KMS-11 (cell line): ENCODE measurements around the gene MYDGF.

Experiments used
- H2AFZ ChIP-seq: fragments of 200-600 bp; sonication (generic); 2 replicates; pipeline ENCODE4 v1.6.1; 2016; ENCODE audit warnings: antibody characterized with exemption, mixed run types, low read depth
- H3K27ac ChIP-seq: fragments of 200-600 bp; sonication (generic); 2 replicates; pipeline ENCODE4 v1.6.1; 2016; ENCODE audit warnings: mild to moderate bottlenecking, mixed run types
- H3K27me3 ChIP-seq: fragments of 200-600 bp; sonication (generic); 2 replicates; pipeline ENCODE4 v1.6.1; 2017; ENCODE audit warnings: mild to moderate bottlenecking, low read depth, mixed run types, moderate library complexity; ENCODE audit not compliant: insufficient read depth
- H3K36me3 ChIP-seq: fragments of 200-600 bp; sonication (generic); 2 replicates; pipeline ENCODE4 v1.6.1; 2017; ENCODE audit warnings: mild to moderate bottlenecking, mixed run types; ENCODE audit not compliant: insufficient read depth
- H3K4me1 ChIP-seq: fragments of 200-600 bp; sonication (generic); 2 replicates; pipeline ENCODE4 v1.6.1; 2016; ENCODE audit warnings: mild to moderate bottlenecking, low read depth, mixed run types; ENCODE audit not compliant: poor library complexity, severe bottlenecking
- H3K4me2 ChIP-seq: fragments of 200-600 bp; sonication (generic); 2 replicates; pipeline ENCODE4 v1.7.0; 2016; ENCODE audit warnings: mild to moderate bottlenecking, mixed run types
- H3K4me3 ChIP-seq: fragments of 200-600 bp; sonication (generic); IDR thresholded peaks from 2 replicates; pipeline ENCODE4 v1.6.1; 2017; ENCODE audit warnings: low read depth, low read length, mixed read lengths; ENCODE audit not compliant: insufficient read depth
- H3K79me2 ChIP-seq: fragments of 200-600 bp; sonication (generic); 2 replicates; pipeline ENCODE4 v1.6.1; 2016; ENCODE audit warnings: low read depth, mixed run types; ENCODE audit not compliant: insufficient read depth
- H3K9ac ChIP-seq: fragments of 200-600 bp; sonication (generic); 2 replicates; pipeline ENCODE4 v1.6.1; 2016; ENCODE audit warnings: mild to moderate bottlenecking, mixed run types
- H4K20me1 ChIP-seq: fragments of 200-600 bp; sonication (generic); 2 replicates; pipeline ENCODE4 v1.6.1; 2016; ENCODE audit warnings: mild to moderate bottlenecking, mixed run types; ENCODE audit not compliant: insufficient read depth
- TF ChIP-seq, protein P1 (sequence below): fragments of 200-600 bp; sonication (generic); conservative IDR thresholded peaks from 2 replicates; pipeline ENCODE4 v1.6.1; 2017; ENCODE audit warnings: low read depth, mild to moderate bottlenecking, antibody characterized with exemption, low read length, moderate library complexity, mixed read lengths

Gene MYDGF

GRCh38 chr19:4635754-4636116 lies 34.4 kb downstream of the MYDGF start:
- H2AFZ ChIP-seq, result peak overlapping the region; percentile 57; the same call in 1 of the 2 replicates
- no peak overlapping the region for H3K4me3 ChIP-seq
- peaks cover 23% of the 10 kb centered on the region for H3K4me1 ChIP-seq
- peak overlapping the region; percentile 48 for H3K4me2 ChIP-seq
- no peaks in the 10 kb centered on the region for H4K20me1 ChIP-seq
- H3K79me2 ChIP-seq, result no peaks in the 10 kb centered on the region
- no peaks in the 10 kb centered on the region for H3K27me3 ChIP-seq
- H3K9ac ChIP-seq, result no peak overlapping the region
- H3K27ac ChIP-seq, result no peak overlapping the region
- H3K36me3 ChIP-seq, result no peaks in the 10 kb centered on the region
- TF ChIP-seq, protein P1, sequence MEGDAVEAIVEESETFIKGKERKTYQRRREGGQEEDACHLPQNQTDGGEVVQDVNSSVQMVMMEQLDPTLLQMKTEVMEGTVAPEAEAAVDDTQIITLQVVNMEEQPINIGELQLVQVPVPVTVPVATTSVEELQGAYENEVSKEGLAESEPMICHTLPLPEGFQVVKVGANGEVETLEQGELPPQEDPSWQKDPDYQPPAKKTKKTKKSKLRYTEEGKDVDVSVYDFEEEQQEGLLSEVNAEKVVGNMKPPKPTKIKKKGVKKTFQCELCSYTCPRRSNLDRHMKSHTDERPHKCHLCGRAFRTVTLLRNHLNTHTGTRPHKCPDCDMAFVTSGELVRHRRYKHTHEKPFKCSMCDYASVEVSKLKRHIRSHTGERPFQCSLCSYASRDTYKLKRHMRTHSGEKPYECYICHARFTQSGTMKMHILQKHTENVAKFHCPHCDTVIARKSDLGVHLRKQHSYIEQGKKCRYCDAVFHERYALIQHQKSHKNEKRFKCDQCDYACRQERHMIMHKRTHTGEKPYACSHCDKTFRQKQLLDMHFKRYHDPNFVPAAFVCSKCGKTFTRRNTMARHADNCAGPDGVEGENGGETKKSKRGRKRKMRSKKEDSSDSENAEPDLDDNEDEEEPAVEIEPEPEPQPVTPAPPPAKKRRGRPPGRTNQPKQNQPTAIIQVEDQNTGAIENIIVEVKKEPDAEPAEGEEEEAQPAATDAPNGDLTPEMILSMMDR, result no peak

DNA sequence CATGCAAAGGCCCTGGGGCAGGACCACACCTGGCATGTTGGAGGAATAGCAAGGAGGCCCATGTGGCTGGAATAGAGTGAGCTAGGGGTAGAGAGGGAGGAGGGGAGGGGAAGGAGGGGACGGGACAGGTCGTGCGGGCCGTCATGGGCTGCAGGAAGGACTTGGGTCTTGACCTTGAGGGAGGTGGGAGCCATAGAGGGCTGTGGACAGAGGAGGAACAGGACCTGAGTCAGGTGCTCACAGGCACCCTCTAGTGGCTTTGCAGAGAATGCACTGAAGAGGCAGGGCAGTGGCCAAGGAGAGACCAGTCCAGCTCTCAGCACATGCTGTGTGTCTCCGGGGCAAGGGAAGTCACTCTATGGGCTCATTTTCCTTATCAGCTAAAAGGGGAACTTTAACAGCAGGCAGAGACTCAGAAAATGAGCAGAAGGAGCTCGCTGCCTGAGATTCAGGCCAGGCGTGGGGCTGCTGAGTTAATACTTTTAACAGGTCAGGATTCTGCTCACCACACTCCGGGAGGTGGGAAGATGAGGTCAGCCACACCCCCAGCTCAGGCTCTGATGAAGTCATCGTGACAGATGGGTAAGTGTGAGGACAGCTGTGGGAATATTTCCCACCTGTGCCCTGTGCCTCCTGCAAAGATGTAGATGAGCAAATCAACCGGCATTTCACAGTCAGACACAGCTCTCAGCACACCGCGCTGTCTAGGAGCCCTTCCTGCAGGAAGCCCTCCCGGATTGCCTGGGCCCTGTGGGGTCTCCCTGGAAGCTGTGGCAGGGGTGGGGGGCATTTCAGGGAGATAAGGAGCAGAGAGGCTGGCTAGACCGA lies 36.8 kb downstream of the MYDGF start:
- Histone ChIP-seq H3K4me2 (no peak overlapping the region), H3K27me3 (no peaks in the 10 kb centered on the region), H3K79me2 (no peaks in the 10 kb centered on the region), H3K27ac (no peak overlapping the region), H4K20me1 (no peaks in the 10 kb centered on the region), H3K4me1 (peaks cover 12% of the 10 kb centered on the region), H3K9ac (no peak overlapping the region), H2AFZ (no peak overlapping the region), H3K36me3 (no peaks in the 10 kb centered on the region), H3K4me3 (no peak overlapping the region)
- TF ChIP-seq, protein P1, result peak; percentile 68

- no peak overlapping the region for H3K4me3 ChIP-seq
- TF ChIP-seq, protein P1, result 0 out of 2 replicates have a peak, but pooled peaks have one; percentile 19
- no peaks in the 10 kb centered on the region for H3K36me3 ChIP-seq
- no peaks in the 10 kb centered on the region for H4K20me1 ChIP-seq
- H3K79me2 ChIP-seq, result no peaks in the 10 kb centered on the region
- no peak overlapping the region for H3K4me2 ChIP-seq
- H3K4me1 ChIP-seq, result no peaks in the 10 kb centered on the region
- peaks cover 10% of the 10 kb centered on the region; the same call in 1 of the 2 replicates for H3K27me3 ChIP-seq
- H3K27ac ChIP-seq, result no peak overlapping the region
- no peak overlapping the region for H2AFZ ChIP-seq
- no peak overlapping the region for H3K9ac ChIP-seq
Measured at GRCh38 chr19:4624733-4625362, 45.3 kb downstream of the MYDGF start.

GRCh38 chr19:4624301-4624700 lies 45.8 kb downstream of the MYDGF start:
- Histone ChIP-seq H3K4me1 (no peaks in the 10 kb centered on the region), H3K27me3 (peaks cover 14% of the 10 kb centered on the region; the same call in 1 of the 2 replicates), H3K4me2 (no peak overlapping the region), H3K79me2 (no peaks in the 10 kb centered on the region), H3K27ac (no peak overlapping the region), H2AFZ (no peak overlapping the region), H3K36me3 (no peaks in the 10 kb centered on the region), H3K9ac (no peak overlapping the region), H4K20me1 (no peaks in the 10 kb centered on the region), H3K4me3 (no peak overlapping the region)
- TF ChIP-seq, protein P1, result no peak
